ENCODE results near the gene ARMC6.

DNA sequence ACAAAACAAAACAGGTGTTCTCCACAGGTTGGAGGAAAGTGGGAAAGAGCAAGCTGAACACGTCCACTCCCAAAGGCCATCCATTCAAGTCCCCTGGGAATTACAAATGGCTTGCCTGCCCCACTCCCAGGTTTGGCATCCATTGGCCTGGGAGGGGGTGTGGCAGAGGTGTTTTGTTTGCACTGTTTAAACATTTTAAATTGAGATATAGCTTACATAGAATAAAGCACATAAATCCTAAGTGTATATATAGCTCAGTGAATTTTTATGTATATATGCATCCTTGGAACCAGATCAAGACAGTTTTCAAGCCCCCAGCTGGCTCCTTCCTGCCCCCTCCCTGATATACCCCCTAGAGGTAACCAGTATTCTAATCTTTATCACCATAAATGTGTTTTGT, 43.1 kb downstream of the ARMC6 start:
- TF ChIP-seq, protein P1, sequence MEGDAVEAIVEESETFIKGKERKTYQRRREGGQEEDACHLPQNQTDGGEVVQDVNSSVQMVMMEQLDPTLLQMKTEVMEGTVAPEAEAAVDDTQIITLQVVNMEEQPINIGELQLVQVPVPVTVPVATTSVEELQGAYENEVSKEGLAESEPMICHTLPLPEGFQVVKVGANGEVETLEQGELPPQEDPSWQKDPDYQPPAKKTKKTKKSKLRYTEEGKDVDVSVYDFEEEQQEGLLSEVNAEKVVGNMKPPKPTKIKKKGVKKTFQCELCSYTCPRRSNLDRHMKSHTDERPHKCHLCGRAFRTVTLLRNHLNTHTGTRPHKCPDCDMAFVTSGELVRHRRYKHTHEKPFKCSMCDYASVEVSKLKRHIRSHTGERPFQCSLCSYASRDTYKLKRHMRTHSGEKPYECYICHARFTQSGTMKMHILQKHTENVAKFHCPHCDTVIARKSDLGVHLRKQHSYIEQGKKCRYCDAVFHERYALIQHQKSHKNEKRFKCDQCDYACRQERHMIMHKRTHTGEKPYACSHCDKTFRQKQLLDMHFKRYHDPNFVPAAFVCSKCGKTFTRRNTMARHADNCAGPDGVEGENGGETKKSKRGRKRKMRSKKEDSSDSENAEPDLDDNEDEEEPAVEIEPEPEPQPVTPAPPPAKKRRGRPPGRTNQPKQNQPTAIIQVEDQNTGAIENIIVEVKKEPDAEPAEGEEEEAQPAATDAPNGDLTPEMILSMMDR (IDR thresholded peaks at IDR 0.05), result no peak
- TF ChIP-seq POLR2AphosphoS5 (IDR thresholded peaks at IDR 0.05; ENCODE audit: low read depth, low read length), result no peak
- TF ChIP-seq, protein P2, sequence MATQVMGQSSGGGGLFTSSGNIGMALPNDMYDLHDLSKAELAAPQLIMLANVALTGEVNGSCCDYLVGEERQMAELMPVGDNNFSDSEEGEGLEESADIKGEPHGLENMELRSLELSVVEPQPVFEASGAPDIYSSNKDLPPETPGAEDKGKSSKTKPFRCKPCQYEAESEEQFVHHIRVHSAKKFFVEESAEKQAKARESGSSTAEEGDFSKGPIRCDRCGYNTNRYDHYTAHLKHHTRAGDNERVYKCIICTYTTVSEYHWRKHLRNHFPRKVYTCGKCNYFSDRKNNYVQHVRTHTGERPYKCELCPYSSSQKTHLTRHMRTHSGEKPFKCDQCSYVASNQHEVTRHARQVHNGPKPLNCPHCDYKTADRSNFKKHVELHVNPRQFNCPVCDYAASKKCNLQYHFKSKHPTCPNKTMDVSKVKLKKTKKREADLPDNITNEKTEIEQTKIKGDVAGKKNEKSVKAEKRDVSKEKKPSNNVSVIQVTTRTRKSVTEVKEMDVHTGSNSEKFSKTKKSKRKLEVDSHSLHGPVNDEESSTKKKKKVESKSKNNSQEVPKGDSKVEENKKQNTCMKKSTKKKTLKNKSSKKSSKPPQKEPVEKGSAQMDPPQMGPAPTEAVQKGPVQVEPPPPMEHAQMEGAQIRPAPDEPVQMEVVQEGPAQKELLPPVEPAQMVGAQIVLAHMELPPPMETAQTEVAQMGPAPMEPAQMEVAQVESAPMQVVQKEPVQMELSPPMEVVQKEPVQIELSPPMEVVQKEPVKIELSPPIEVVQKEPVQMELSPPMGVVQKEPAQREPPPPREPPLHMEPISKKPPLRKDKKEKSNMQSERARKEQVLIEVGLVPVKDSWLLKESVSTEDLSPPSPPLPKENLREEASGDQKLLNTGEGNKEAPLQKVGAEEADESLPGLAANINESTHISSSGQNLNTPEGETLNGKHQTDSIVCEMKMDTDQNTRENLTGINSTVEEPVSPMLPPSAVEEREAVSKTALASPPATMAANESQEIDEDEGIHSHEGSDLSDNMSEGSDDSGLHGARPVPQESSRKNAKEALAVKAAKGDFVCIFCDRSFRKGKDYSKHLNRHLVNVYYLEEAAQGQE (IDR thresholded peaks at IDR 0.05; ENCODE audit: insufficient read depth in 1 of 2, low read depth in 2 of 2, low read length in 1 of 2), result no peak
- no peak for TF ChIP-seq SIN3A (IDR thresholded peaks at IDR 0.05; ENCODE audit: borderline replicate concordance, insufficient read depth, low read depth, low read length)
